Panc1 (cell line): ENCODE data around the gene KLF9. TPM values are rescaled to one million over a fixed set of nuclear protein-coding genes. Genes with fewer than 3 reads are reported as not detected.

Experiments
- ATAC-seq: fragments of 200-7000 bp; cut with Tn5 transposase; 2 replicates; pipeline ENCODE4 v1.9.1; 2020; ENCODE audit warnings: mild to moderate bottlenecking, moderate library complexity
- BruUV-seq: library from RNA; stranded (reverse); fragments of 400-500 nt; replicated peaks from 2 replicates; lab custom pipeline; 2021; lab: Mats Ljungman, UMichigan
- CTCF ChIA-PET: fragments of 300-600 bp; sonication (Branson Sonifier 250); formaldehyde crosslinking; loops from one replicate; lab custom pipeline; 2022; ENCODE audit warnings: antibody characterized with exemption; lab: Charles Lee
- POLR2A ChIA-PET: fragments of 300-600 bp; sonication (Branson Sonifier 250); formaldehyde crosslinking; loops from one replicate; lab custom pipeline; 2022; ENCODE audit warnings: antibody characterized with exemption; lab: Charles Lee
- DNase-seq: peaks from one replicate; pipeline ENCODE4 v3.0.0-alpha.2; 2010; ENCODE audit warnings: low read depth, low spot score
- H3K27ac ChIP-seq: 2 replicates; pipeline ENCODE4 v1.5.1; 2011; ENCODE audit warnings: mild to moderate bottlenecking, low read length, inconsistent platforms
- H3K27me3 ChIP-seq: fragments of 200-500 bp; sonication (Bioruptor generic); 2 replicates; pipeline ENCODE4 v1.6.0; 2014; ENCODE audit warnings: low read length, inconsistent platforms; ENCODE audit not compliant: control insufficient read depth, insufficient read depth
- H3K36me3 ChIP-seq: fragments of 200-500 bp; sonication (Bioruptor generic); 2 replicates; pipeline ENCODE4 v1.5.1; 2014; ENCODE audit warnings: inconsistent platforms, mild to moderate bottlenecking, low read length, moderate library complexity; ENCODE audit not compliant: control insufficient read depth, insufficient read depth
- H3K4me1 ChIP-seq: 2 replicates; pipeline ENCODE4 v1.5.1; 2011; ENCODE audit warnings: inconsistent platforms, mild to moderate bottlenecking, low read length, moderate library complexity; ENCODE audit not compliant: control insufficient read depth, insufficient read depth
- H3K4me3 ChIP-seq, 2 experiments: 2 replicates each; pipeline ENCODE4 v1.5.1; 2011 to 2012; ENCODE audit warnings: low read depth in 2 of 2, low read length in 2 of 2, mild to moderate bottlenecking in 2 of 2, inconsistent platforms in 1 of 2, moderate library complexity in 1 of 2
- H3K9me3 ChIP-seq: fragments of 200-500 bp; sonication (Bioruptor generic); 2 replicates; pipeline ENCODE4 v1.5.1; 2014; ENCODE audit warnings: low read depth, mild to moderate bottlenecking, inconsistent platforms, low read length, moderate library complexity; ENCODE audit not compliant: control insufficient read depth, insufficient read depth
- CTCF ChIP-seq: fragments of 450-650 bp; IDR thresholded peaks from 2 replicates; pipeline ENCODE4 v1.5.1; 2017; ENCODE audit warnings: mild to moderate bottlenecking
- POLR2AphosphoS5 ChIP-seq: IDR thresholded peaks from 2 replicates; pipeline ENCODE4 v1.6.1; 2012; ENCODE audit warnings: mild to moderate bottlenecking, low read depth, low read length, moderate library complexity
- REST ChIP-seq, 2 experiments: IDR thresholded peaks; 2 replicates each; pipeline ENCODE4 v1.6.1; 2011 to 2012; ENCODE audit warnings: low read depth in 2 of 2, control low read depth in 1 of 2, low read length in 1 of 2, mild to moderate bottlenecking in 1 of 2, moderate library complexity in 1 of 2; ENCODE audit not compliant: insufficient read depth in 1 of 2
- SIN3A ChIP-seq: IDR thresholded peaks from 2 replicates; pipeline ENCODE4 v1.6.1; 2012; ENCODE audit warnings: low read depth, mild to moderate bottlenecking, low read length, moderate library complexity, borderline replicate concordance; ENCODE audit not compliant: insufficient read depth
- TCF7L2 ChIP-seq: IDR thresholded peaks from 2 replicates; pipeline ENCODE4 v1.6.1; 2011; ENCODE audit warnings: mild to moderate bottlenecking, low read depth, low read length, inconsistent platforms
- in situ Hi-C: cut with HindIII; loops from 2 replicates; pipeline ENCODE4 v1.10.0; 2016; ENCODE audit warnings: low sequenced_read_pairs, low pct_unique_long_range_greater_than_20kb
- intact Hi-C: fragments of 100-400 bp; cut with micrococcal nuclease; formaldehyde crosslinking; loops from one replicate; pipeline ENCODE4 v1.10.0; 2022; ENCODE audit not compliant: unreplicated experiment
- total RNA-seq: library from RNA; stranded (reverse); gene quantifications from one replicate; pipeline ENCODE4 v1.2.1, GENCODE V29; 2021; ENCODE audit not compliant: unreplicated experiment

Gene KLF9
- total RNA-seq, 1 experiment from 2014 or later, result 0.95 TPM

GRCh38 chr9:70374962-70375618, 39.4 kb downstream of the KLF9 start:
- Histone ChIP-seq H3K27me3 (no peaks in the 10 kb centered on the region), H3K27ac (no peak overlapping the region), H3K36me3 (no peaks in the 10 kb centered on the region), H3K9me3 (no peaks in the 10 kb centered on the region), H3K4me1 (no peaks in the 10 kb centered on the region), H3K4me3 (no peak overlapping the region)
- CTCF ChIA-PET, result no interaction called here
- TF ChIP-seq SIN3A (no peak), POLR2AphosphoS5 (no peak), REST (IDR thresholded peaks at IDR 0.05; ENCODE audit: insufficient read depth in 1 of 2, low read depth in 2 of 2, low read length in 1 of 2) (no peak), CTCF (no peak), TCF7L2 (no peak)
- DNase-seq (no peak), ATAC-seq (no peak)
- in situ Hi-C loops, result no loop called here
- intact Hi-C loops, result no loop called here
- no TSS peak for BruUV-seq
- POLR2A ChIA-PET, result no interaction called here

DNA sequence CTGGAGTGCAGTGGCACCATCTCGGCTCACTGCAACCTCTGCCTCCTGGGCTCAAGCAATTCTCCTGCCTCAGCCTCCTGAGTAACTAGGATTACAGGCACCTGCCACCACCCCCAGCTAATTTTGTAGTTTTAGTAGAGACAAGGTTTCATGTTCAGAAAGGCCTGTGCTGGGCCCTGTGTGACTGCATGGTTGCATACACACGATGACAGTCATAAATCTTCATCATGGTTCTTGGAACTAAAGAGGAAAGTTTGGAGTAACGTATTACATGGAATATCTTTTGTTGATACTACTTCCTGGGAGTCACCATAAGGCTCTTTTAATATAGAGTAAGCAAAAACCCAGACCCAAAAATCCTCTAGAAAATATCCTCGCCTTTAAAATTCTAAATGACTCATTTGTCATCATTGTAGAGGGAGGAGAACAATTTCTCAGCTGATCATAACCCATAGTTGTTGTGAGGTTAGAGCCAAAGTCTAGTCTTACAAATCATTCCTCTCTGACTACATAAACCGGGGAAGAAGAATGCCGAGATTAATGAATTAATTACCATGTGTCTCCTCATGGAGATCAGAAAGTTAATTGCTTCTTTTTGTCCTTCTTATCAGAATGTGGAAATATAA, 47.0 kb downstream of the KLF9 start:
- H3K4me3 ChIP-seq, result no peak overlapping the region
- no peak overlapping the region for H3K27ac ChIP-seq
- ChIA-PET POLR2A (no interaction called here), CTCF (no interaction called here)
- no peaks in the 10 kb centered on the region for H3K27me3 ChIP-seq
- TF ChIP-seq REST (IDR thresholded peaks at IDR 0.05; ENCODE audit: insufficient read depth in 1 of 2, low read depth in 2 of 2, low read length in 1 of 2), result no peak
- DNase-seq (no peak), ATAC-seq (no peak)
- BruUV-seq, result no TSS peak
- in situ Hi-C loops, result no loop called here
- intact Hi-C loops, result no loop called here
- no peaks in the 10 kb centered on the region for H3K36me3 ChIP-seq
- no peaks in the 10 kb centered on the region for H3K9me3 ChIP-seq
- H3K4me1 ChIP-seq, result no peaks in the 10 kb centered on the region
